Astrocyte of the spinal cord (primary cell): Measurements from ENCODE around the gene ALKBH5.

Experiments
- DNase-seq: peaks from one replicate; pipeline ENCODE4 v3.0.0; 2011; ENCODE audit warnings: low read depth, low spot score
- H3K4me3 ChIP-seq: 2 replicates; pipeline ENCODE4 v1.5.1; 2011; ENCODE audit warnings: low read depth, mild to moderate bottlenecking, low read length, moderate library complexity
- CTCF ChIP-seq: IDR thresholded peaks from 2 replicates; pipeline ENCODE4 v1.5.1; 2012; ENCODE audit warnings: low read depth, mild to moderate bottlenecking, low read length, inconsistent platforms
- in situ Hi-C: cut with HindIII; loops from 2 replicates; pipeline ENCODE4 v1.10.0; 2017; ENCODE audit warnings: low sequenced_read_pairs

The ALKBH5 gene

GRCh38 chr17:18145811-18146210 lies 37.8 kb upstream of the ALKBH5 start:
- no peak for DNase-seq
- no peak for TF ChIP-seq CTCF
- in situ Hi-C loops, result no loop called here
- no peak overlapping the region for H3K4me3 ChIP-seq

- TF ChIP-seq CTCF, result no peak
- no peak overlapping the region for H3K4me3 ChIP-seq
- in situ Hi-C loops, result no loop called here
- DNase-seq, result no peak
These were observed 37.4 kb upstream of the ALKBH5 start for GRCh38 chr17:18146259-18146658.

GRCh38 chr17:18146980-18147379 lies 36.6 kb upstream of the ALKBH5 start:
- in situ Hi-C loops, result no loop called here
- no peak overlapping the region for H3K4me3 ChIP-seq
- TF ChIP-seq CTCF, result no peak
- DNase-seq, result no peak

GRCh38 chr17:18148586-18148985 lies 35.0 kb upstream of the ALKBH5 start:
- no peak for TF ChIP-seq CTCF
- no peak for DNase-seq
- in situ Hi-C loops, result no loop called here
- no peak overlapping the region for H3K4me3 ChIP-seq

- no peak for DNase-seq
- in situ Hi-C loops, result no loop called here
- TF ChIP-seq CTCF, result no peak
- no peak overlapping the region for H3K4me3 ChIP-seq
These were observed 32.3 kb upstream of the ALKBH5 start for GRCh38 chr17:18151290-18151689.

- in situ Hi-C loops, result no loop called here
- no peak for TF ChIP-seq CTCF
- no peak overlapping the region for H3K4me3 ChIP-seq
- no peak for DNase-seq
These were observed 28.4 kb upstream of the ALKBH5 start for GRCh38 chr17:18155179-18155578.
